Thyroid gland (tissue), 4 donors: ENCODE measurements around the gene KLHL18. TPM values are rescaled to one million over a fixed set of nuclear protein-coding genes. Genes with fewer than 3 reads are reported as not detected.
A peak's percentile ranks its signal among the peaks of the same experiment; 100 is the strongest.

Experiments used
- DNase-seq, 2 donors: peaks; one replicate each; pipeline ENCODE4 v3.0.0-alpha.2; 2019
- H3K27ac ChIP-seq, 3 donors: fragments of 200-600 bp; sonication (generic); 1 replicate in 2 of 3; 2 replicates in 1 of 3; pipeline ENCODE4 v1.5.1; 2016 to 2019; ENCODE audit warnings: mild to moderate bottlenecking in 1 of 3, moderate library complexity in 1 of 3
- H3K27me3 ChIP-seq: fragments of 200-600 bp; sonication (generic); one replicate; pipeline ENCODE4 v1.5.1; 2019
- H3K36me3 ChIP-seq, 2 donors: fragments of 200-600 bp; sonication (generic); one replicate each; pipeline ENCODE4 v1.5.1; 2016 to 2019
- H3K4me1 ChIP-seq, 2 donors: fragments of 200-600 bp; sonication (generic); one replicate each; pipeline ENCODE4 v1.5.1; 2017 to 2019
- H3K4me3 ChIP-seq, 3 donors: fragments of 200-600 bp; sonication (generic); replicated peaks in 1 of 3; 1 replicate in 2 of 3; 2 replicates in 1 of 3; pipeline ENCODE4 v1.5.1; 2016; ENCODE audit warnings: mild to moderate bottlenecking in 1 of 3
- H3K9me3 ChIP-seq: fragments of 200-600 bp; sonication (generic); one replicate; pipeline ENCODE4 v1.5.1; 2017
- POLR2A ChIP-seq, 2 donors: fragments of 450-650 bp; IDR thresholded peaks; one replicate each; pipeline ENCODE4 v1.6.1; 2017; ENCODE audit warnings: antibody characterized with exemption in 2 of 2, mild to moderate bottlenecking in 2 of 2, moderate library complexity in 1 of 2
- WGBS, 2 donors: methylation state at CpG; one replicate each; pipeline ENCODE4 v1.1.5; 2017; 5-methylcytosine and 5-hydroxymethylcytosine counted together
- intact Hi-C: fragments of 100-400 bp; cut with DNase I; formaldehyde crosslinking; loops from one replicate; pipeline ENCODE4 v1.15.1; 2023
- small RNA-seq: library from RNA; depleted of rRNA; stranded (forward); fragments of <200 nt; gene quantifications from one replicate; pipeline ENCODE3, GENCODE V24; 2016
- total RNA-seq, 4 donors: library from RNA; depleted of rRNA; stranded (reverse); fragments of >200 nt; gene quantifications; one replicate each; pipeline ENCODE4 v1.2.3, GENCODE V29; 2016
- TF ChIP-seq, protein P1 (sequence below), 6 experiments: fragments of 200-600 bp in 3 of 6; fragments of 450-650 bp in 3 of 6; sonication (generic) in 3 of 6; IDR thresholded peaks; one replicate each; pipeline ENCODE4 v1.5.1; 2016 to 2019; ENCODE audit warnings: antibody characterized with exemption in 6 of 6, mild to moderate bottlenecking in 2 of 6, inconsistent platforms in 1 of 6, moderate library complexity in 1 of 6

The KLHL18 gene
- total RNA-seq, 4 donors from 2014 or later, result 25.2 to 38.7 (median 30.6) TPM

DNA sequence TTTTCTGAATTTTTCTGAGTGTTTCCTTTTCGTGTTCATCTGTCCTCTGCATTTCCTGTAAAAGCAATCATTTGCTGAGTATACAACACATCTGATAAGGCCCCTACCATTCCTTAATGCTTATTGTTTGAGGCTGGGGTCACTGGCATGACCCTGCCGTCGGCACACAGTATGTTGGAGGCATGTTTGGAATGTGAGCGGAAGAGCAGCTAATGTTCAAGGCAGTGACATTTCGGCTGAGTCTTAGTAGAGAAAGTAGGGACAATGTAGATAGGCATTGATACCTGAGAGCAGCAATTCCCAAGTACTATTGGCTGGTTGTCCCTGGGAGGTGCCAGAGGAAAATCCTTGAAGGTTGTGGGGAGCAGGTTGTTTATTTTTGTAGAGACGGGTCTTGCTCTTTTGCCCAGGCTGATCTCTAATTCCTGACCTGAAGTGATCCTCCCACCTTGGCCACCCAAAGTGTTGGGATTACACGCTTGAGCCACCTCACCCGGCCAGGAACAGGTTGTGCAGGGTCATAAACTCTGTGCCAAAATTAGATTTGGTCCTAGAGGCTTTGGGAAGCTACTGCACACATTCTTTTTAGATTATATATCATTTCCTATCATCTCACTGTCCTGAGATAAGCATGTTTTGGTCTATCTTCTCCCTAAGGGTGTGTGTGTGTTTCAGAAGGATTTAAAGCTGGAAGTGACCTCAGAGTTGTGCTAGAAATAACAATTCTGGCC lies 111.6 kb downstream of the KLHL18 start:
- Histone ChIP-seq H3K4me3 (no peak overlapping the region), H3K27ac (peak overlapping the region; percentile 62 to 76 (median 70)), H3K27me3 (no peaks in the 10 kb centered on the region), H3K4me1 (peaks cover 39 to 72% of the 10 kb centered on the region in 2 donors), H3K9me3 (no peaks in the 10 kb centered on the region), H3K36me3 (no peaks in the 10 kb centered on the region)
- peak; percentile 77 to 78 for DNase-seq
- intact Hi-C loops, result no loop called here
- TF ChIP-seq, protein P1, sequence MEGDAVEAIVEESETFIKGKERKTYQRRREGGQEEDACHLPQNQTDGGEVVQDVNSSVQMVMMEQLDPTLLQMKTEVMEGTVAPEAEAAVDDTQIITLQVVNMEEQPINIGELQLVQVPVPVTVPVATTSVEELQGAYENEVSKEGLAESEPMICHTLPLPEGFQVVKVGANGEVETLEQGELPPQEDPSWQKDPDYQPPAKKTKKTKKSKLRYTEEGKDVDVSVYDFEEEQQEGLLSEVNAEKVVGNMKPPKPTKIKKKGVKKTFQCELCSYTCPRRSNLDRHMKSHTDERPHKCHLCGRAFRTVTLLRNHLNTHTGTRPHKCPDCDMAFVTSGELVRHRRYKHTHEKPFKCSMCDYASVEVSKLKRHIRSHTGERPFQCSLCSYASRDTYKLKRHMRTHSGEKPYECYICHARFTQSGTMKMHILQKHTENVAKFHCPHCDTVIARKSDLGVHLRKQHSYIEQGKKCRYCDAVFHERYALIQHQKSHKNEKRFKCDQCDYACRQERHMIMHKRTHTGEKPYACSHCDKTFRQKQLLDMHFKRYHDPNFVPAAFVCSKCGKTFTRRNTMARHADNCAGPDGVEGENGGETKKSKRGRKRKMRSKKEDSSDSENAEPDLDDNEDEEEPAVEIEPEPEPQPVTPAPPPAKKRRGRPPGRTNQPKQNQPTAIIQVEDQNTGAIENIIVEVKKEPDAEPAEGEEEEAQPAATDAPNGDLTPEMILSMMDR (IDR thresholded peaks at IDR 0.05), result peak in 4 of 6 experiments; percentile 25 to 51 (median 35)
- TF ChIP-seq POLR2A (IDR thresholded peaks at IDR 0.05), result no peak
- WGBS, 2 donors, result 24 to 29% methylated on average over 8 of the region's 8 CpGs

DNA sequence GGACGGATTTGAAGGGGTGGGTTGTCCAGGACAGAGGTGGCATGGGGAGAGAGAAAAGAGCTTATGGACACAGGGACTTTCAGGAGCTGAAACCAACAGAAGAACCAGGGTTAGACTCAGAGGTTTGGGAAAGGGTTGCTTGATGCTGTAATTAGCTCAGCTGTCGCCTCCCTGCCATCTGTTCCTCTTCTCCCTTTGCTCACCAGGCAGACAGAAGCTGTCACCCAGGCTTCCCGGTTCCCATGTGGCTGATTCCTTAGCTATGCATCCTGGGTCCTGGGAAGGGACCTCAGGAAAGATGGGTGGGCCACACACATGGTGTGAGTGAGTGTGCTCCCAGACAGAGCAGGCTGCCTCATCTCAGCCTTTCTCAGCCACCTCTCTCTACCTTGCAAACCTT lies 112.1 kb downstream of the KLHL18 start:
- Histone ChIP-seq H3K36me3 (no peaks in the 10 kb centered on the region), H3K27me3 (no peaks in the 10 kb centered on the region), H3K9me3 (no peaks in the 10 kb centered on the region), H3K4me1 (peaks cover 35 to 67% of the 10 kb centered on the region in 2 donors), H3K4me3 (no peak overlapping the region), H3K27ac (peak overlapping the region; percentile 62 to 76 (median 70))
- intact Hi-C loops, result no loop called here
- DNase-seq, result no peak
- WGBS, 2 donors, result 57 to 63% methylated on average over 3 of the region's 3 CpGs
- TF ChIP-seq, protein P1 (IDR thresholded peaks at IDR 0.05), result peak in 1 of 6 experiments; percentile 22
- no peak for TF ChIP-seq POLR2A (IDR thresholded peaks at IDR 0.05)

Small RNA genes lying within 50 kb of the gene (small RNA-seq; reads per million reads assigned to genes)
- gene SNORD13P3, result not detected

Other genes starting within 250 kb of the KLHL18 start
- 100 to 1,000 TPM in 1 of 4 donors, 10 to 100 TPM in 3; 74.3 to 128 (median 85.5) TPM for gene SETD2, start 118.8 kb upstream of the KLHL18 start, total RNA-seq
- 10 to 100 TPM; 14.8 to 43.1 (median 23.8) TPM for gene KIF9, start 145 bp upstream of the KLHL18 start, total RNA-seq
- 10 to 100 TPM; 20.2 to 40.1 (median 32.1) TPM for gene PTPN23, start 98.1 kb downstream of the KLHL18 start, total RNA-seq
- gene SCAP, start 193.0 kb downstream of the KLHL18 start, total RNA-seq, result 100 to 1,000 TPM in 1 of 4 donors, 10 to 100 TPM in 3; 56.8 to 102 (median 88.8) TPM
- 10 to 100 TPM; 25.3 to 42.7 (median 35.5) TPM for gene ELP6, start 230.8 kb downstream of the KLHL18 start, total RNA-seq